Neuron (in vitro differentiated cells): Measurements from ENCODE around the gene NPVF.

Experiments
- H2AFZ ChIP-seq: one replicate; pipeline ENCODE4 v1.6.1; 2013; ENCODE audit warnings: low read depth, mild to moderate bottlenecking, inconsistent platforms, low read length, moderate library complexity
- H3K27me3 ChIP-seq: one replicate; pipeline ENCODE4 v1.6.1; 2013; ENCODE audit warnings: low read length; ENCODE audit not compliant: insufficient read depth
- H3K36me3 ChIP-seq: one replicate; pipeline ENCODE4 v1.6.1; 2013; ENCODE audit warnings: low read length; ENCODE audit not compliant: insufficient read depth
- H3K4me1 ChIP-seq: one replicate; pipeline ENCODE4 v1.6.1; 2013; ENCODE audit warnings: low read length; ENCODE audit not compliant: insufficient read depth
- H3K4me3 ChIP-seq: 2 replicates; pipeline ENCODE4 v1.5.1; 2013; ENCODE audit warnings: mild to moderate bottlenecking, low read length, moderate library complexity
- H3K9me3 ChIP-seq: one replicate; pipeline ENCODE4 v1.6.1; 2013; ENCODE audit warnings: low read length

NPVF gene

GRCh38 chr7:25218191-25218590 is 10.1 kb downstream of the NPVF start:
- Histone ChIP-seq H3K36me3 (no peaks in the 10 kb centered on the region), H3K27me3 (no peaks in the 10 kb centered on the region), H2AFZ (no peak overlapping the region), H3K9me3 (no peaks in the 10 kb centered on the region), H3K4me1 (peaks cover 12% of the 10 kb centered on the region), H3K4me3 (no peak overlapping the region)

DNA sequence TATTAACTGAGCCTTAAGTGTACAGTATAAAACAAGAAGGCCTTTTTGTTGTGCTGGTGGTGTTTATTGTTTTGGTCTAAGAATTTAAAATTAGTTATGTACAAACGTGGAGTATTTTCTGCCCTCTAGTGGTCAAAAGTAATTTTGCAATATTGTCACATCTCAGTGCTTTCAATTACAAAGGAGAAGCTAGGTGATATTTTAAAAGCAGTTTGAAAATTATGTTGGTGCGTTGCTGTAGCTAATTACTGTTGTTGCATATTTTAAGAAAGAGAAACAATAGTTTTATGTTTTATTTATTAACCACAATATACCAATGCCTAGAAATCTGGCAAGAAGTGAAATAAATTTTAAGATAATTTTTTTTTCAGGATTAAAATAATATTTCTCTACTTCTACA is 11.4 kb downstream of the NPVF start:
- H3K27me3 ChIP-seq, result no peaks in the 10 kb centered on the region
- H3K4me1 ChIP-seq, result no peaks in the 10 kb centered on the region
- H3K36me3 ChIP-seq, result no peaks in the 10 kb centered on the region
- no peak overlapping the region for H2AFZ ChIP-seq
- H3K4me3 ChIP-seq, result no peak overlapping the region
- no peaks in the 10 kb centered on the region for H3K9me3 ChIP-seq

GRCh38 chr7:25215694-25216335 is 12.5 kb downstream of the NPVF start:
- Histone ChIP-seq H3K9me3 (no peaks in the 10 kb centered on the region), H3K4me1 (no peaks in the 10 kb centered on the region), H2AFZ (no peak overlapping the region), H3K36me3 (no peaks in the 10 kb centered on the region), H3K4me3 (no peak overlapping the region), H3K27me3 (no peaks in the 10 kb centered on the region)

GRCh38 chr7:25208525-25209221 is 19.6 kb downstream of the NPVF start:
- Histone ChIP-seq H2AFZ (no peak overlapping the region), H3K27me3 (no peaks in the 10 kb centered on the region), H3K4me1 (no peaks in the 10 kb centered on the region), H3K4me3 (no peak overlapping the region), H3K9me3 (no peaks in the 10 kb centered on the region), H3K36me3 (no peaks in the 10 kb centered on the region)

GRCh38 chr7:25207887-25208286 is 20.4 kb downstream of the NPVF start:
- Histone ChIP-seq H3K9me3 (no peaks in the 10 kb centered on the region), H3K4me3 (no peak overlapping the region), H3K36me3 (no peaks in the 10 kb centered on the region), H3K27me3 (no peaks in the 10 kb centered on the region), H3K4me1 (no peaks in the 10 kb centered on the region), H2AFZ (no peak overlapping the region)

DNA sequence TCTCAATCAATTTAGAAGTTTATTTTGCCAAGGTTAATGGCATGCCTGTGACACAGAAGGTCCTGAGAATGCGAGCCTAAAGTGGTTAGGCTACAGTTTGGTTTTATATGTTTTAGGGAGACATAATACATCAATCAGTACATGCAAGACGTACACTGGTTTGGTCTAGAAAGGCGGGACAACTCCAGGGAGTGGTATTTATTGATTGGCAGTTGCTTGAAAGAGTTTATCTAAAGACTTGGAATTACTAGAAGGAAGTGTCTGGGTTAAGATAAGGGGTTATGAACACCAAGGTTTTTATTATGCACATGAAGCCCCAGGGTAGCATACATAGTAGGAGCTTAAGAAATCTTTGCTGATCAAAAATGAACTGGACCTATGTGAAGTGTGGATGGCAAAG is 21.5 kb downstream of the NPVF start:
- no peaks in the 10 kb centered on the region for H3K9me3 ChIP-seq
- no peak overlapping the region for H3K4me3 ChIP-seq
- no peaks in the 10 kb centered on the region for H3K4me1 ChIP-seq
- no peaks in the 10 kb centered on the region for H3K27me3 ChIP-seq
- no peak overlapping the region for H2AFZ ChIP-seq
- H3K36me3 ChIP-seq, result no peaks in the 10 kb centered on the region

DNA sequence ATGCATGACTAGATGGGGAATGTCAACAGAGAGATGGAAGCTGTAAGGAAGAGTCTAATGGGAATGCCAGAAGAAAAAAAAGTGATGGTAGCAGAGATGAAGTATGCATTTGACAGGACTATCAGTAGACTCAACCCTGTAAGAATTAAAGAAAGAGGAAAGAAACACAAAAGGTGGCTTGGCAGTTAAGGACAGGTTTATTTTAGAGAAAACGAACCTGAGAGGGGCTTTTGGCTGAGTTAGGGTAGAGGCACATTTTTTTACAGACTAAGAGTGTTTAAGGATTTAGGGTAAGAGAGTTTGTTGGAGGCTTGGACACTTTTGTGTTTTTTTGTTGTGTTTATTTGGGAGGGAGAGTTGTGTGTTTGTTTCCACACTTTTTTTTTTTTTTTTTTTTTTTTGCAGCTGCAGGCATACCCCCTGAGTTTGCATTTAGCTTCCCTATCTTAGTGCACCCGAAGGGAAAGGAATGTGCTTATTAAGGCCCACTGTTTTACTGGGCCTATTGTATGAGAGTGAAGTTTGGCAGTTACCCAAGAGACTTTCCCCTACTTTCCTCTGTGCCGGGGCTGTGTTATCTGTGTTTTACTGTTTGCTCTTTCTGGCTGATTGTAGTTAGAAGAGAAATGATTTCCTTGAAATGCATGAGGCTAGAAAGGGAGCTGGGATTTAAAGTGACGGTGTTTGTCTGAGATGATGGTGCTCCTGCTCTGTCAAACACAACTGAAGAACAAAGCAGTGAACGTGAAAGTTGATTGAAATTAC is 32.0 kb downstream of the NPVF start:
- Histone ChIP-seq H3K4me1 (no peaks in the 10 kb centered on the region), H2AFZ (no peak overlapping the region), H3K9me3 (peaks cover 3% of the 10 kb centered on the region), H3K4me3 (no peak overlapping the region), H3K27me3 (peaks cover 7% of the 10 kb centered on the region), H3K36me3 (no peaks in the 10 kb centered on the region)

- Histone ChIP-seq H3K4me1 (no peaks in the 10 kb centered on the region), H3K36me3 (no peaks in the 10 kb centered on the region), H3K9me3 (peaks cover 3% of the 10 kb centered on the region), H3K4me3 (no peak overlapping the region), H3K27me3 (peaks cover 13% of the 10 kb centered on the region), H2AFZ (no peak overlapping the region)
These were observed 34.2 kb downstream of the NPVF start for GRCh38 chr7:25194036-25194435.

DNA sequence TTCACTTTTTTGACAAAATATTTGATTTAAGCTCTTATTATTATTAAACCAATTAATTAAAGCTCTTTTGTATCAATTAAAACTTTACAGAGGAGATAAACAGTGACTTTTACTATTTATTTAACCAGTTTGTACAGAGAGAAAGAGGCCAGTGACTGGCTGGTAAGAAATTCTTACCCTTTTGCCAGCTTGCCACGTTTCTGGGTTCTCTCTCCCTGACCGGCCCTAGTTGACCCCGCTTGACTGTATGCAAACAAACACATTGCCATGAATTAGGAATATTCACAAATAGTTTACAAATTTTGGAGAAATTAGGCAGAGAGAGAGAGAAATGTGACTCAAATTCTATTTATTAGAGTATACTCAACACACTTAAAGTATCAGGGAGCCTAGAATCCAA is 36.2 kb downstream of the NPVF start:
- Histone ChIP-seq H3K9me3 (peaks cover 3% of the 10 kb centered on the region), H2AFZ (no peak overlapping the region), H3K4me1 (no peaks in the 10 kb centered on the region), H3K36me3 (no peaks in the 10 kb centered on the region), H3K4me3 (no peak overlapping the region), H3K27me3 (peaks cover 13% of the 10 kb centered on the region)

- H3K4me1 ChIP-seq, result peaks cover 3% of the 10 kb centered on the region
- no peak overlapping the region for H3K4me3 ChIP-seq
- no peak overlapping the region for H2AFZ ChIP-seq
- H3K36me3 ChIP-seq, result no peaks in the 10 kb centered on the region
- no peaks in the 10 kb centered on the region for H3K9me3 ChIP-seq
- peaks cover 13% of the 10 kb centered on the region for H3K27me3 ChIP-seq
These were observed 39.1 kb downstream of the NPVF start for GRCh38 chr7:25189197-25189596.

DNA sequence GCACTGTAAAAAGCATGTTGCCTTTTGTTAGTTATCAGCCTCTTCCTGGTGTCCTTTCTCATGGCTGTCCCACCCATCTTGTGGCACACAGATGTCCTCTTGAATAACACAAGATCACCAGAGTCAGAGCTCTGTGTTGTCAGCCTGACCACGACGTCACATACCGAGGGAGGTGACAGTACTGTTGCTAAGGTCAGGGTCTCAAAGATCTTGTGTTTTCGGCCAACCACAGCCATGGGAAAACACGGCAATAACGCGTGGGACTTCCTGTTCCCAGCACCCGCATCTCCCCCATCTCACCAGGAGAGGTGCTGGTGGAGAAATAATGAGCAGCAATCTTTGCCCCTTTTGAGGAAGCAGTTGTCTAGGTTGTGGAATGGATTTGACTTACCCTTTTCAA is 40.4 kb downstream of the NPVF start:
- H3K36me3 ChIP-seq, result no peaks in the 10 kb centered on the region
- peaks cover 3% of the 10 kb centered on the region for H3K4me1 ChIP-seq
- no peaks in the 10 kb centered on the region for H3K9me3 ChIP-seq
- H2AFZ ChIP-seq, result no peak overlapping the region
- H3K4me3 ChIP-seq, result no peak overlapping the region
- peaks cover 7% of the 10 kb centered on the region for H3K27me3 ChIP-seq

- Histone ChIP-seq H3K9me3 (no peaks in the 10 kb centered on the region), H3K36me3 (no peaks in the 10 kb centered on the region), H3K4me1 (peaks cover 3% of the 10 kb centered on the region)
These were observed 41.9 kb downstream of the NPVF start for GRCh38 chr7:25186436-25186835.

DNA sequence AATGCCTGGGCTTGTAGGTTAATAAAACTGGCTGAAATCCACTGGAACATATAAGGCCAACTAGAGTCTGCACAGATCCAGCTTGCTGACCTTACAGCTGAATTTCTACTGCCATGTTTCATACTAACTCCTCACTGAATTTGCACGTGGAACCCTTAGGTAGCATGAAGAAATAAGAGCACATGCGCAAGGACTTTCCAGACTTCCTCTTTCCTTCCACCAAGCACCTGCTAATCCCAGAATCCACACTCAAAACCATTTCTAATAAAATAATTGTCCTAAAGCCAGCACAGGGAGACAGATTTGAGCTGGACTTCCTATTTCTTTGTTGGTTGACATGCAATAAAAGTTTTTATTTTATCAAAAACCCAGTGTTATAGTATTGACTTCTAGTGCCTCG is 46.8 kb downstream of the NPVF start:
- H2AFZ ChIP-seq, result no peak overlapping the region
- no peak overlapping the region for H3K4me3 ChIP-seq
- H3K36me3 ChIP-seq, result no peaks in the 10 kb centered on the region
- H3K27me3 ChIP-seq, result peaks cover 5% of the 10 kb centered on the region
- H3K4me1 ChIP-seq, result peaks cover 8% of the 10 kb centered on the region
- H3K9me3 ChIP-seq, result no peaks in the 10 kb centered on the region

More at GRCh38 chr7:25186436-25186835, 41.9 kb downstream of the NPVF start:
- Histone ChIP-seq H3K4me3 (no peak overlapping the region), H2AFZ (no peak overlapping the region), H3K27me3 (peaks cover 11% of the 10 kb centered on the region)
